GM21390 (cell line): ENCODE data around the gene GP1BA.
"Not testable (repeated sequence)": the region's sequence is repeated elsewhere in the genome, so short reads cannot be mapped to it uniquely, and the experiment has no call there.

Experiments
- ATAC-seq: cut with Tn5 transposase; IDR thresholded peaks from one replicate; pipeline ENCODE4 v1.9.1; 2021; ENCODE audit not compliant: unreplicated experiment

The GP1BA gene

DNA sequence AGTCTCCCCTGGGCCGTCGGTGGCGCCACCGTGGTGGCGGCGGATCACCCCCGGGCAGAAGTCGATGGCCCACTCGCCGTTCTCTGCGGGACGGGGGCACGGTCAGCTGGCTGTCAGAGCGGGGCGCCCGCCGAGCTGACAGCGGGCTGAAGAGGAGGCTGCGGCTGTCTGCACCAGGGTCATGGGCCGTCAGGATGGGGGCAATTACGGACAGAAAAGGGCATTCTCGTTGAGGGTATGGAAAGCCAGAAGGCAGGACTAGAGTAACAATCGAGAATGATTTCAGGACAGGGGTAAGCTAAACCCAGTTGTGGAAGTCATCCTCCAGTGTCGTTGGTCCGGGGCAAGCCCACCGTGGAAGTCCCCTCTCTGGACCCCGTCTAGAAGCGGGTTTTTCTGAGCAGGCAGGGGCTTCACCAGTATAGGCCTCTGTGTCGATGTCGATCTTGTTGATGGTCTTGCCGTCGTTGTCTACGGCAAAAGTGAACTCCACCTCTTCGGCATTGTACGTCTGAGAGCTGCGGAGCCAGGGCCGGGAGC, 30.9 kb upstream of the GP1BA start:
- no peak for ATAC-seq

GRCh38 chr17:4901648-4902344, 30.3 kb upstream of the GP1BA start:
- ATAC-seq, result no peak

DNA sequence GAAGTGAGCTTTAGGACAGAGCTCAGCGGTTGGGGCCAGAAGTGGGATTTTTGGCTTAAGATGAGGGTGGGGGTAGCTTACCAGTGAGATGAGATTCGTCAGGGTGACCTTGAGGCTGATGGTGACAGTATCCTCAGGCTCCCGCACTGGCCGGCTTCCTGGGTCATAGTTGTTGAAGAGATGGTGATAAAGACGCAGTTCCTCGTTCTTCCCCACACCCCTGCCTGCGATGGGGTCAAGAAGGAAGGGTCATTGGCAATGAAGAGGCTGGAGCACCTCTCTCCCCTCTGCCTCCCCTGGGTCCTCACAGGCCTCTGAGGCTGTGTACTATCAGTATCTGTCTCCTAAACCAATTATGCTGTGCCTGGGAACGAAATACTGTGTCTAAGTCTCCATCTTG, 29.5 kb upstream of the GP1BA start:
- no peak for ATAC-seq

GRCh38 chr17:4903051-4903818, 28.8 kb upstream of the GP1BA start, which contains the start of gene CHRNE:
Gene CHRNE, minus strand, starts transcription at chr17:4903098. Its CDS starts 35 bp downstream, at chr17:4903063.
- ATAC-seq, result no peak

GRCh38 chr17:4906642-4907041, 25.4 kb upstream of the GP1BA start:
- not testable (repeated sequence) for ATAC-seq

GRCh38 chr17:4908301-4908700, 23.8 kb upstream of the GP1BA start:
- no peak for ATAC-seq

- no peak for ATAC-seq
Observed at GRCh38 chr17:4908711-4909496, 23.2 kb upstream of the GP1BA start.

DNA sequence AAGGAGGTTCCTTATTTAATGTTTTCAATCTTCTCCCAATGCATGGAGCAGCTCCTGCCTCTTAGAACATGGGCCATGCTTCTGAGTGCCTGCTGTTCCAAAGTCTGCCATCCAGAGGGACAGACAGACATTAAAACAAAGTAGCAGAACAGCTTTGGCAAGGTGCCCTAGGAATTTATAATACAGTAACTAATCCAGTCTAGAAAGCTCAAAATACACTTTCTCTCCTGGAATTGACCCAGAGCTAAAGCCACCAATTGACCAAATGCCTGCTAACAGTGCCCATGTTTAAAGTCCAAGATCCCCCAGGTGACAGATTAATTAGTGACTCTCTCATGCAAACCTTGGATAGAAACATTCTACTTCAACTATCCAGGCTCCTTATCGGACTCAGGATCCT, 18.1 kb upstream of the GP1BA start:
- no peak for ATAC-seq

- not testable (repeated sequence) for ATAC-seq
Observed at GRCh38 chr17:4914551-4914950, 17.5 kb upstream of the GP1BA start.

DNA sequence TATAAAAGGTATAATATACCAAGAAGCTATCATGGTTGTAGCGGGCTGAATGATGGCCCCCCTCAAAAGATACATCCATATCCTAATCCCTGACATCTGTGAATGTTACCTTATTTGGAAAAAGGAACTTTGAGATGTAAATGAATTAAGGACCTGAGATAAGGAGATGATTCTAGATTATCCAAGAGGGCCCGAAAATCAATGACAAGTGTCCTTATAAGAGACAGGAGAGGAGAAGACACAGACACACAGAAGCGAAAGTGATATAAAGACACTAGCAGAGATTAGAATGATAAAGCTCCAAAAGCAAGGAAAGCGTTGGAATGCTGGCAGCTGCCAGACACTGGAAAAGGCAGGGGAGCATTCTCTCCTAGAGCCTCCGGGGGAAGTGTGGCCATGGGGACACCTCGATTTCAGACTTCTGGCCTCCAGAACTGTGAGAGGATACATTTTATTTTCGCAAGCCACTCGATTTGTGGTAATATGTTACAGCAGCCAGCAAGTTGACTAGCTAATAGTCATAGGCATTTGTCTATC, 12.5 kb upstream of the GP1BA start:
- no peak for ATAC-seq

DNA sequence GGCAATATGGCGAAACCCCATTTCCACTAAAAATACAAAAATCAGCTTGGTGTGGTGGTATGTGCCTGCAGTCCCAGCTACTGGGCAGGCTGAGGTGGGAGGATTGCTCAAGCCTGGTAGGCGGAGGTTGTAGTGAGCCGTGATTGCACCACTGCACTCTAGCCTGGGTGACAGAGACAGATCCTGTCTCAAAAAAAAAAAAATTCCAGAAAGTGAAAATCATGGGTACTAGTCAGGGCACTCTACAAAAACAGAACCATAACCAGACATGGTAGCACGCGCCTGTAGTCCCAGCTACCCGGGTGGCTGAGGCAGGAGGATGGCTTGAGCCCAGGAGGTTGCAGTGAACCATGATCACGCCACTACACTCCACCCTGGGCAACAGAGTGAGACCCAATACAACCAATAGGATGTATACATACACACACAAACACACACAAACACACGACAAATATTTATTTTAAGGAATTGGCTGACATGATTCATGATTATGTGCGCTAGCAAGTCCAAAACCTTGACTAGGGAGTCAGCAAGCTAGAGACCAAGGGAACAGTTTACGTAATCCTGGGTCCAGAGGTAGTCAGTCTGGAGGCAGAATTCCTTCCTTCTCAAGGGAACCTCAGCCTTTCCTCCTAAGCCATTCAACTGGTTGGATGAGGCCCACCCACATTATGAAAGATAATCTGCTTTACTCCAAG, 11.6 kb upstream of the GP1BA start:
- ATAC-seq, result no peak

- no peak for ATAC-seq
Observed at GRCh38 chr17:4921320-4921719, 10.8 kb upstream of the GP1BA start.

- ATAC-seq, result not testable (repeated sequence)
Observed at GRCh38 chr17:4926577-4927335, 5.3 kb upstream of the GP1BA start.

GRCh38 chr17:4928881-4929280, 3.2 kb upstream of the GP1BA start:
- ATAC-seq, result no peak

GRCh38 chr17:4932756-4933155, 679 bp downstream of the GP1BA start:
- ATAC-seq, result no peak

- ATAC-seq, result no peak
Observed at GRCh38 chr17:4933646-4934045, 1.6 kb downstream of the GP1BA start.

DNA sequence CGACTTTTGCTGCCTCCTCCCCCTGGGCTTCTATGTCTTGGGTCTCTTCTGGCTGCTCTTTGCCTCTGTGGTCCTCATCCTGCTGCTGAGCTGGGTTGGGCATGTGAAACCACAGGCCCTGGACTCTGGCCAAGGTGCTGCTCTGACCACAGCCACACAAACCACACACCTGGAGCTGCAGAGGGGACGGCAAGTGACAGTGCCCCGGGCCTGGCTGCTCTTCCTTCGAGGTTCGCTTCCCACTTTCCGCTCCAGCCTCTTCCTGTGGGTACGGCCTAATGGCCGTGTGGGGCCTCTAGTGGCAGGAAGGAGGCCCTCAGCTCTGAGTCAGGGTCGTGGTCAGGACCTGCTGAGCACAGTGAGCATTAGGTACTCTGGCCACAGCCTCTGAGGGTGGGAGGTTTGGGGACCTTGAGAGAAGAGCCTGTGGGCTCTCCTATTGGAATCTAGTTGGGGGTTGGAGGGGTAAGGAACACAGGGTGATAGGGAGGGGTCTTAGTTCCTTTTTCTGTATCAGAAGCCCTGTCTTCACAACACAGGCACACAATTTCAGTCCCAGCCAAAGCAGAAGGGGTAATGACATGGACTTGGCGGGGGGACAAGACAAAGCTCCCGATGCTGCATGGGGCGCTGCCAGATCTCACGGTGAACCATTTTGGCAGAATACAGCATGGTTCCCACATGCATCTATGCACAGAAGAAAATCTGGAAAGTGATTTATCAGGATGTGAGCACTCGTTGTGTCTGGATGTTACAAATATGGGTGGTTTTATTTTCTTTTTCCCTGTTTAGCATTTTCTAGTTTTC, 2.3 kb downstream of the GP1BA start:
- no peak for ATAC-seq

- no peak for ATAC-seq
Observed at GRCh38 chr17:4935650-4936049, 3.6 kb downstream of the GP1BA start.

- no peak for ATAC-seq
Observed at GRCh38 chr17:4936436-4936835, 4.4 kb downstream of the GP1BA start.
